ENCODE data around the gene QSOX1. TPM values are rescaled to one million over a fixed set of nuclear protein-coding genes. Genes with fewer than 3 reads are reported as not detected.

Gene QSOX1
- total and polyA plus RNA-seq, 9 of the 15 experiments (the other 6 are each of a cell fraction or from before 2014, with no cell fraction given), result 4.0 to 53.1 (median 15.0) TPM

DNA sequence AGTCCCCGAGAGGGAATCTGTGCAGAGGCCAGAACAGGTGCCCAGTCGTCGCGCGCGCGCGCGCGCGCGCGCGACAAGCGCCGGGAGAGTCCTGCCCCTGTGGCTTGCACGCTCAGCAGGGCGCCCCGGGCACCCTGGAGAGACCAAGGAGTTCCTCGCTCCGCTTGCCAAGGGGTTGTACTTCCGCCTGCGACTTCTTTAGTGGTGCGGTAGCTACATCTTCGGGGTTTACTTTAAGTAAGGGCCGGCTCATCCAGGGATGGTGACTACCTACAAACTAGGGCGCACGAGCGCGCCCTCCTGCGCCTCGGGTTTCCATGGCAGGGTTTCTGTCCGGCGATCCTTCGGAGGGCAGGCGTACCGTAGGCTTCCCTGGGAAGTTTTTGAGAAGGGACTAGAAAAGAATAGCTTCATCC is 76.8 kb downstream of the QSOX1 start:
- Histone ChIP-seq H3K4me1 (replicated peaks in 1 of 2; ENCODE audit: control insufficient read depth in 2 of 2, insufficient read depth in 2 of 2, low read length in 2 of 2) (peaks cover 0 to 52% of the 10 kb centered on the region in 2 experiments; a peak in 3 of 5 replicates), H2AFZ (ENCODE audit: low read depth, low read length) (no peak overlapping the region), H3K9me1 (ENCODE audit: control insufficient read depth, insufficient read depth, low read length) (no peaks in the 10 kb centered on the region), H3K27me3 (ENCODE audit: control insufficient read depth in 2 of 2, insufficient read depth in 2 of 2, low read length in 2 of 2) (peaks cover 74 to 81% of the 10 kb centered on the region in 2 experiments), H3K36me3 (ENCODE audit: control insufficient read depth, insufficient read depth, low read length) (no peaks in the 10 kb centered on the region), H3K4me3 (no peak overlapping the region), H4K20me1 (replicated peaks; ENCODE audit: control insufficient read depth, insufficient read depth, low read length) (peaks cover 12% of the 10 kb centered on the region; the same call in 1 of the 2 replicates), H3K9me3 (replicated peaks; ENCODE audit: control insufficient read depth, insufficient read depth, low read depth, low read length) (no peaks in the 10 kb centered on the region), H3K9ac (ENCODE audit: insufficient read depth in 1 of 2, low read depth in 2 of 2, low read length in 2 of 2) (no peak overlapping the region), H3K79me2 (ENCODE audit: control insufficient read depth, insufficient read depth, low read length) (no peaks in the 10 kb centered on the region), H3K4me2 (ENCODE audit: insufficient read depth, low read length) (no peak overlapping the region), H3K27ac (ENCODE audit: extremely low read depth, low read depth, low read length) (no peak overlapping the region)
- intact Hi-C loops (cut with micrococcal nuclease), result no loop called here
- TF ChIP-seq ZNF282 (CRISPR knock-in tag; IDR thresholded peaks at IDR 0.05) (no peak), NRF1 (conservative IDR thresholded peaks at IDR 0.05 in 1 of 2, IDR thresholded peaks at IDR 0.05 in 1 of 2) (peak in 1 of 2 experiments; percentile 24; a peak in 1 of 4 replicates)
- CTCF ChIA-PET (ENCODE audit: low intra/inter-chr PET ratio), result no interaction called here
- DNase-seq (ENCODE audit: extremely low read depth in 1 of 4, low spot score in 3 of 4), result peak in 1 of 4 experiments; percentile 47
- no peak for ATAC-seq
- WGBS (ENCODE audit: insufficient coverage, low coverage, missing lambda C conversion rate), result 11% methylated on average over 34 of the region's 37 CpGs
- no TSS peak for BruUV-seq (replicated peaks)
- no peak for FAIRE-seq
- POLR2A ChIA-PET, result interaction anchor here (0.6 to 1.5 kb wide), 4 partner anchors 8 to 44 kb away, joined by 3 to 8 read pairs (median 3); no protein-coding TSS in a partner anchor
- in situ Hi-C loops (cut with MboI), result no loop called here

DNA sequence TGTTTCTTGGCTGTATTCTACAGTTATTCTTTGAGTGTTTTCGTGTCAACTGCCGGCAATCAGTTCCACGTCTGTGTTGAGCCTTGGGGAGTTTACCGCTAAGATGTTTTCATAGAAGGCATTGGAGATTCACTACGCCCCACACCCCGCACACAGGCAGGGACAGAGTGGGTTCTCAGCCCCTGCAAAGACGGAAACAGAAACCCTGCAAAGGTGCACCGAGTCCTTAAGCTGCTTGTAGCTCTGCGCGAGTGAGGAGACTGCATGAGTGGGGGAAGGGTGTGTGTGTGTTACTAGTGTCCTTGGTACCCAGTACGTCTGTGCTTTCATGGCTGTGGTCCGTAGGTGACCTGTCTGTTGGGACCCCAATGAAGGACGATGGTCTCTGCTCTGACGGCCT is 77.3 kb downstream of the QSOX1 start:
- ChIA-PET CTCF (ENCODE audit: low intra/inter-chr PET ratio) (no interaction called here), POLR2A (interaction anchor here (0.6 to 1.5 kb wide), 3 partner anchors 10 to 44 kb away, joined by 3 to 8 read pairs (median 3); no protein-coding TSS in a partner anchor)
- H3K36me3 ChIP-seq (ENCODE audit: control insufficient read depth, insufficient read depth, low read length), result no peaks in the 10 kb centered on the region
- BruUV-seq (replicated peaks), result no TSS peak
- no peaks in the 10 kb centered on the region for H3K79me2 ChIP-seq (ENCODE audit: control insufficient read depth, insufficient read depth, low read length)
- H3K27ac ChIP-seq (ENCODE audit: extremely low read depth, low read depth, low read length), result no peak overlapping the region
- no peak overlapping the region for H3K4me2 ChIP-seq (ENCODE audit: insufficient read depth, low read length)
- H3K4me1 ChIP-seq (replicated peaks in 1 of 2; ENCODE audit: control insufficient read depth in 2 of 2, insufficient read depth in 2 of 2, low read length in 2 of 2), result peaks cover 0 to 52% of the 10 kb centered on the region in 2 experiments; a peak in 3 of 5 replicates
- intact Hi-C loops (cut with micrococcal nuclease), result no loop called here
- no peak for FAIRE-seq
- no peak overlapping the region for H3K4me3 ChIP-seq
- no peaks in the 10 kb centered on the region for H3K9me3 ChIP-seq (replicated peaks; ENCODE audit: control insufficient read depth, insufficient read depth, low read depth, low read length)
- H2AFZ ChIP-seq (ENCODE audit: low read depth, low read length), result no peak overlapping the region
- H3K27me3 ChIP-seq (ENCODE audit: control insufficient read depth in 2 of 2, insufficient read depth in 2 of 2, low read length in 2 of 2), result peaks cover 75 to 81% of the 10 kb centered on the region in 2 experiments
- H3K9ac ChIP-seq (ENCODE audit: insufficient read depth in 1 of 2, low read depth in 2 of 2, low read length in 2 of 2), result no peak overlapping the region
- no peak for ATAC-seq
- WGBS (ENCODE audit: insufficient coverage, low coverage, missing lambda C conversion rate), result 8% methylated on average over 14 of the region's 14 CpGs
- DNase-seq (ENCODE audit: extremely low read depth in 1 of 4, low spot score in 3 of 4), result no peak
- in situ Hi-C loops (cut with MboI), result no loop called here
- TF ChIP-seq EZH2 (IDR thresholded peaks at IDR 0.05; ENCODE audit: borderline replicate concordance, low read depth, low read length) (0 out of 2 replicates have a peak, but pooled peaks have one; percentile 35), RBM22 (IDR thresholded peaks at IDR 0.05; ENCODE audit: low read depth, low read length, poor library complexity, severe bottlenecking) (no peak), ZNF133 (CRISPR knock-in tag; IDR thresholded peaks at IDR 0.05) (no peak)
- no peaks in the 10 kb centered on the region for H3K9me1 ChIP-seq (ENCODE audit: control insufficient read depth, insufficient read depth, low read length)
- peaks cover 12% of the 10 kb centered on the region; the same call in 1 of the 2 replicates for H4K20me1 ChIP-seq (replicated peaks; ENCODE audit: control insufficient read depth, insufficient read depth, low read length)

All from K562 (cell line).